ENCODE results near the gene SEMA4D.

DNA sequence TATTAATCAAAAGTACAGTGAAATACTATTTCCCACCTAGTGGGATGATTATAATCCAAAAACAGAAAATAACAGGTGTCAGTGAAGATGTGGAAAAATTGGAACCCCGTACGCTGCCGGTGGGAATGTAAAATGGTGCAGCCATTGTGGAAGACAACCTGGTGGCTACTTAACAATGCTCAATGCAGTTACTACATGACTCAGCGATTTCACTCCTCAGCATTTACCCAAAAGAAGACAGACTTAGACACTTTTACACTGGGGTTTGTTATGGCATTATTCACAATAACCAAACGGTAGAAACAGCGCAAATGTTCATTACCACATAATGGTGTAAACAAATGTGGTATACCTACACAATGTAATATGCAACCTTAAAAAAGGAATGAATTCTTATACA, 155.7 kb downstream of the SEMA4D start:
- TF ChIP-seq CTCF (IDR thresholded peaks at IDR 0.05) (no peak), POLR2A (IDR thresholded peaks at IDR 0.05) (no peak)

Measured in adrenal gland (tissue), 5 donors.